Fibroblast of lung (primary cell): ENCODE measurements around the gene OR1J4. TPM values are rescaled to one million over a fixed set of nuclear protein-coding genes. Genes with fewer than 3 reads are reported as not detected.

Source experiments
- DNase-seq, 2 donors: peaks; one replicate each; pipeline versions ENCODE4 v3.0.0 to v3.0.0-alpha.2; 2010; ENCODE audit warnings: low read depth in 2 of 2
- H2AFZ ChIP-seq: 2 replicates; pipeline ENCODE4 v1.5.1; 2012; ENCODE audit warnings: low read length, control low read depth, inconsistent platforms
- H3K27ac ChIP-seq: 2 replicates; pipeline ENCODE4 v1.5.1; 2011; ENCODE audit warnings: low read length, control low read depth; ENCODE audit not compliant: insufficient read depth
- H3K27me3 ChIP-seq: 2 replicates; pipeline ENCODE4 v1.5.1; 2011; ENCODE audit warnings: mild to moderate bottlenecking, low read length; ENCODE audit not compliant: control insufficient read depth, insufficient read depth
- H3K36me3 ChIP-seq: 2 replicates; pipeline ENCODE4 v1.5.1; 2011; ENCODE audit warnings: low read length; ENCODE audit not compliant: control insufficient read depth, insufficient read depth
- H3K4me1 ChIP-seq: 2 replicates; pipeline ENCODE4 v1.5.1; 2011; ENCODE audit warnings: low read length; ENCODE audit not compliant: control insufficient read depth, insufficient read depth; ENCODE audit errors: extremely low read depth
- H3K4me2 ChIP-seq: 2 replicates; pipeline ENCODE4 v1.5.1; 2011; ENCODE audit warnings: low read length, control low read depth; ENCODE audit not compliant: insufficient read depth; ENCODE audit errors: extremely low read depth
- H3K4me3 ChIP-seq, 4 experiments: fragments of 200-600 bp in 1 of 4; sonication (generic) in 1 of 4; replicated peaks in 1 of 4; 2 replicates each; pipeline ENCODE4 v1.5.1; 2011 to 2016; ENCODE audit warnings: low read length in 4 of 4, low read depth in 3 of 4, mild to moderate bottlenecking in 3 of 4, control low read depth in 2 of 4, inconsistent platforms in 1 of 4, mixed read lengths in 1 of 4; ENCODE audit not compliant: insufficient read depth in 1 of 4; ENCODE audit errors: control extremely low read depth in 1 of 4
- H3K79me2 ChIP-seq: 2 replicates; pipeline ENCODE4 v1.5.1; 2012; ENCODE audit warnings: mild to moderate bottlenecking, low read length, inconsistent platforms; ENCODE audit not compliant: control insufficient read depth, insufficient read depth
- H3K9ac ChIP-seq: 2 replicates; pipeline ENCODE4 v1.5.1; 2011; ENCODE audit warnings: mild to moderate bottlenecking, low read length, control low read depth; ENCODE audit not compliant: insufficient read depth
- H3K9me3 ChIP-seq: 2 replicates; pipeline ENCODE4 v1.5.1; 2012; ENCODE audit warnings: low read depth, low read length; ENCODE audit not compliant: control insufficient read depth, insufficient read depth
- H4K20me1 ChIP-seq: 2 replicates; pipeline ENCODE4 v1.5.1; 2011; ENCODE audit warnings: low read length; ENCODE audit not compliant: control insufficient read depth, insufficient read depth; ENCODE audit errors: extremely low read depth
- EZH2 ChIP-seq: IDR thresholded peaks from 2 replicates; pipeline ENCODE4 v1.5.1; 2012; ENCODE audit warnings: low read length, control low read depth, mild to moderate bottlenecking; ENCODE audit errors: missing control alignments
- polyA minus RNA-seq: library from RNA; depleted of rRNA, polyadenylated mRNA; stranded (reverse); fragments of >200 nt; gene quantifications from 2 replicates; pipeline ENCODE4 v1.2.3, GENCODE V29; 2011; ENCODE audit warnings: low replicate concordance
- polyA plus RNA-seq, 2 donors: library from polyadenylated mRNA; depleted of rRNA in 1 of 2; stranded (reverse) in 1 of 2; unstranded in 1 of 2; fragments of >200 nt; gene quantifications; 2 replicates each; pipeline ENCODE4 v1.2.1, GENCODE V29; 2011 to 2012; ENCODE audit warnings: missing spikeins in 1 of 2
- total RNA-seq: library from RNA; depleted of rRNA; stranded (reverse); fragments of >200 nt; gene quantifications from 2 replicates; pipeline ENCODE4 v1.2.1, GENCODE V29; 2014
- TF ChIP-seq, protein P1 (sequence below), 2 donors: IDR thresholded peaks in 1 of 2; conservative IDR thresholded peaks in 1 of 2; 1 replicate in 1 of 2; 2 replicates in 1 of 2; pipeline ENCODE4 v1.5.1; 2011 to 2012; ENCODE audit warnings: low read length in 2 of 2, control low read depth in 1 of 2, inconsistent platforms in 1 of 2, low read depth in 1 of 2, mild to moderate bottlenecking in 1 of 2

The OR1J4 gene, protein sequence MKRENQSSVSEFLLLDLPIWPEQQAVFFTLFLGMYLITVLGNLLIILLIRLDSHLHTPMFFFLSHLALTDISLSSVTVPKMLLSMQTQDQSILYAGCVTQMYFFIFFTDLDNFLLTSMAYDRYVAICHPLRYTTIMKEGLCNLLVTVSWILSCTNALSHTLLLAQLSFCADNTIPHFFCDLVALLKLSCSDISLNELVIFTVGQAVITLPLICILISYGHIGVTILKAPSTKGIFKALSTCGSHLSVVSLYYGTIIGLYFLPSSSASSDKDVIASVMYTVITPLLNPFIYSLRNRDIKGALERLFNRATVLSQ
- total RNA-seq (not detected in 2 replicates), polyA plus RNA-seq (0.34 and 0.49 TPM in 2 replicates), polyA minus RNA-seq (not detected in 2 replicates)
- not detected in 2 replicates for polyA plus RNA-seq (2012)

DNA sequence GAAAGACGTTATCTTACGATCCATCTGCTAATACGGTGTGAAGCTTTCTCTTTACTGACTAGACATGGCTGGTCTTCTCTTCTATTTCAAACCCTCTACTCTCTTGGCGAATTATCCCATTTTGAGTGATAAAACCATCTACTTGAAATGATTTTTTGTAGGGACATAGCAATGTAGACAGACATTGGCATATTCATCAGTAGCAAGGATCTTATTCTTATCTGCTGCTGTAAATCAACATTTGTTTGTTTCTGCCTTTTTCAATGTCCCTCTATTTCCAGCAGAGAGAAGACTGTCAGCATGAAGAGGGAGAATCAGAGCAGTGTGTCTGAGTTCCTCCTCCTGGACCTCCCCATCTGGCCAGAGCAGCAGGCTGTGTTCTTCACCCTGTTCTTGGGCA, at the start of gene OR1J4:
Gene OR1J4, plus strand, starts transcription at position 301 of the 400 bp plus-strand sequence. Its CDS starts 0 bp downstream, at position 301.
- Histone ChIP-seq H3K79me2 (no peaks in the 10 kb centered on the region), H3K4me2 (no peak within 1 kb of the TSS), H4K20me1 (no peaks in the 10 kb centered on the region), H3K4me1 (no peaks in the 10 kb centered on the region), H3K4me3 (no peak within 1 kb of the TSS), H3K36me3 (no peaks in the 10 kb centered on the region), H3K27me3 (no peaks in the 10 kb centered on the region), H3K9me3 (no peaks in the 10 kb centered on the region), H3K27ac (no peak within 1 kb of the TSS), H2AFZ (no peak within 1 kb of the TSS), H3K9ac (no peak within 1 kb of the TSS)
- TF ChIP-seq, protein P1, sequence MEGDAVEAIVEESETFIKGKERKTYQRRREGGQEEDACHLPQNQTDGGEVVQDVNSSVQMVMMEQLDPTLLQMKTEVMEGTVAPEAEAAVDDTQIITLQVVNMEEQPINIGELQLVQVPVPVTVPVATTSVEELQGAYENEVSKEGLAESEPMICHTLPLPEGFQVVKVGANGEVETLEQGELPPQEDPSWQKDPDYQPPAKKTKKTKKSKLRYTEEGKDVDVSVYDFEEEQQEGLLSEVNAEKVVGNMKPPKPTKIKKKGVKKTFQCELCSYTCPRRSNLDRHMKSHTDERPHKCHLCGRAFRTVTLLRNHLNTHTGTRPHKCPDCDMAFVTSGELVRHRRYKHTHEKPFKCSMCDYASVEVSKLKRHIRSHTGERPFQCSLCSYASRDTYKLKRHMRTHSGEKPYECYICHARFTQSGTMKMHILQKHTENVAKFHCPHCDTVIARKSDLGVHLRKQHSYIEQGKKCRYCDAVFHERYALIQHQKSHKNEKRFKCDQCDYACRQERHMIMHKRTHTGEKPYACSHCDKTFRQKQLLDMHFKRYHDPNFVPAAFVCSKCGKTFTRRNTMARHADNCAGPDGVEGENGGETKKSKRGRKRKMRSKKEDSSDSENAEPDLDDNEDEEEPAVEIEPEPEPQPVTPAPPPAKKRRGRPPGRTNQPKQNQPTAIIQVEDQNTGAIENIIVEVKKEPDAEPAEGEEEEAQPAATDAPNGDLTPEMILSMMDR (conservative IDR thresholded peaks at IDR 0.05 in 1 of 2, IDR thresholded peaks at IDR 0.05 in 1 of 2; ENCODE audit: low read depth in 1 of 2, low read length in 2 of 2): no peak
- no peak for TF ChIP-seq EZH2
- DNase-seq: no peak

DNA sequence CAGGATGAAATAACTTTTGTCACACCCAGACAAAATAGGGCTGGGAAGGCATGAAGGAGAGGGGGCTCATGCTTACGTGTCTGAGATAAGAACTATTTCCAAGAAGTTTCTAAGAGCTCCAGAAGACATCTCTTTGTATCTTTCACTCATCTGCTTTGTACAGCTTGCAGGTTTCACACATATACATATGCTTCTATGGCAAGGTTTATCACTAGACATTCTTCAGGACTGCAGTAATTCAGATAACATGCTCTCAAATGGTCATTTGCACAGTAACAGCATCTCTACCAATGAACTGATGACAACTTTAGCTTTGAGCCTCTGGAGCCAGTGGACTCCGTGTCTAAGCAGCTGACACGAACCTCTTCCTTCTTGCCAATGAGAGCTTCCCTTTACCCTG, 44.4 kb upstream of the OR1J4 start:
- Histone ChIP-seq H3K9ac (no peak overlapping the region), H2AFZ (no peak overlapping the region), H3K4me1 (no peaks in the 10 kb centered on the region), H3K79me2 (no peaks in the 10 kb centered on the region), H3K27me3 (no peaks in the 10 kb centered on the region), H3K36me3 (no peaks in the 10 kb centered on the region), H4K20me1 (no peaks in the 10 kb centered on the region), H3K27ac (no peak overlapping the region), H3K4me2 (no peak overlapping the region), H3K9me3 (no peaks in the 10 kb centered on the region), H3K4me3 (no peak overlapping the region)
- no peak for DNase-seq
- TF ChIP-seq, protein P1 (conservative IDR thresholded peaks at IDR 0.05 in 1 of 2, IDR thresholded peaks at IDR 0.05 in 1 of 2; ENCODE audit: low read depth in 1 of 2, low read length in 2 of 2): no peak
- TF ChIP-seq EZH2: no peak

DNA sequence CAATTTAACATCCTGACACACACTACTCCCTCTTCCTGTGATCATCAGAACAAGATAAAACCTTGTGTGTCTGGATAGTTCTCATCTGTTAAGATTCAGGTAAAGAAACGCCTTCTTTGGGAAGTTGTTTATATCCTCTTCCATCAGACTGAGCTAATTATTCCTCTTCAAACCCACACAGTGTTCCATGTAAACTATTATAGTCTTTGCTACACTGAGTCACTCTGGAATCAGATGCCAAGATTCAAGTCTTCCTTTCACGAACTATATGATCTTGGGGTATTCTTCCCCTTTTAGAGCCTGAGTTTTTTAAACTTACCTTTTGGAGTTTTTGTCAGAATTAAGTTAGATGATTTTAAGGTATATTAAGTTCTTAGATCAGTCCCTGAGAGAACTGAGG, 43.2 kb upstream of the OR1J4 start:
- TF ChIP-seq EZH2: no peak
- TF ChIP-seq, protein P1 (conservative IDR thresholded peaks at IDR 0.05 in 1 of 2, IDR thresholded peaks at IDR 0.05 in 1 of 2; ENCODE audit: low read depth in 1 of 2, low read length in 2 of 2): no peak
- Histone ChIP-seq H2AFZ (no peak overlapping the region), H3K9me3 (no peaks in the 10 kb centered on the region), H3K36me3 (no peaks in the 10 kb centered on the region), H3K27ac (no peak overlapping the region), H3K27me3 (no peaks in the 10 kb centered on the region), H4K20me1 (no peaks in the 10 kb centered on the region), H3K4me1 (no peaks in the 10 kb centered on the region), H3K4me2 (no peak overlapping the region), H3K4me3 (no peak overlapping the region), H3K79me2 (no peaks in the 10 kb centered on the region), H3K9ac (no peak overlapping the region)
- no peak for DNase-seq
